HG03103 (cell line): ENCODE results near the gene KIAA0319L.

Source experiments
- ATAC-seq: cut with Tn5 transposase; IDR thresholded peaks from one replicate; pipeline ENCODE4 v1.9.1; 2021; ENCODE audit warnings: low read depth; ENCODE audit not compliant: unreplicated experiment

Gene KIAA0319L

GRCh38 chr1:35539824-35540261 is 17.4 kb downstream of the KIAA0319L start:
- ATAC-seq: no peak

GRCh38 chr1:35539073-35539823 is 18.0 kb downstream of the KIAA0319L start:
- no peak for ATAC-seq

GRCh38 chr1:35537806-35538205 is 19.4 kb downstream of the KIAA0319L start:
- ATAC-seq: no peak

- no peak for ATAC-seq
Measured at GRCh38 chr1:35536556-35537162, 20.5 kb downstream of the KIAA0319L start.

- ATAC-seq: no peak
Measured at GRCh38 chr1:35535243-35535642, 22.0 kb downstream of the KIAA0319L start.

- no peak for ATAC-seq
Measured at GRCh38 chr1:35533586-35533985, 23.6 kb downstream of the KIAA0319L start.

- no peak for ATAC-seq
Measured at GRCh38 chr1:35532497-35533223, 24.5 kb downstream of the KIAA0319L start.

GRCh38 chr1:35531368-35531767 is 25.8 kb downstream of the KIAA0319L start:
- ATAC-seq: no peak

GRCh38 chr1:35530946-35531345 is 26.3 kb downstream of the KIAA0319L start:
- ATAC-seq: no peak

- ATAC-seq: no peak
Measured at GRCh38 chr1:35530168-35530567, 27.0 kb downstream of the KIAA0319L start.

- ATAC-seq: no peak
Measured at GRCh38 chr1:35524106-35524505, 33.1 kb downstream of the KIAA0319L start.

- ATAC-seq: no peak
Measured at GRCh38 chr1:35519432-35519831, 37.8 kb downstream of the KIAA0319L start.

GRCh38 chr1:35518183-35518582 is 39.0 kb downstream of the KIAA0319L start:
- ATAC-seq: no peak

GRCh38 chr1:35511305-35511704 is 45.9 kb downstream of the KIAA0319L start:
- ATAC-seq: no peak

GRCh38 chr1:35509558-35509957 is 47.6 kb downstream of the KIAA0319L start:
- no peak for ATAC-seq

GRCh38 chr1:35507947-35508346 is 49.3 kb downstream of the KIAA0319L start:
- no peak for ATAC-seq

- ATAC-seq: no peak
Measured at GRCh38 chr1:35506960-35507912, 50.0 kb downstream of the KIAA0319L start.

GRCh38 chr1:35505911-35506798 is 51.0 kb downstream of the KIAA0319L start:
- no peak for ATAC-seq

- ATAC-seq: no peak
Measured at GRCh38 chr1:35502242-35502641, 55.0 kb downstream of the KIAA0319L start.
